Gastroesophageal sphincter (tissue), 4 donors: ENCODE data around the gene GABBR2. TPM values are rescaled to one million over a fixed set of nuclear protein-coding genes. Genes with fewer than 3 reads are reported as not detected.

Experiments used
- ATAC-seq: fragments of 150-250 bp; one replicate; pipeline ENCODE4 v1.9.1; 2016; ENCODE audit warnings: mild to moderate bottlenecking, moderate library complexity
- H3K27ac ChIP-seq, 4 donors: fragments of 200-600 bp; sonication (generic) in 3 of 4; 1 replicate in 3 of 4; 2 replicates in 1 of 4; pipeline ENCODE4 v1.5.1; 2016 to 2019
- H3K27me3 ChIP-seq: fragments of 200-600 bp; sonication (generic); one replicate; pipeline ENCODE4 v1.5.1; 2019
- H3K36me3 ChIP-seq, 2 donors: fragments of 200-600 bp; sonication (generic); one replicate each; pipeline ENCODE4 v1.5.1; 2019; ENCODE audit warnings: control low read depth in 1 of 2
- H3K4me1 ChIP-seq, 3 donors: fragments of 200-600 bp; sonication (generic); 1 replicate in 2 of 3; 2 replicates in 1 of 3; pipeline ENCODE4 v1.5.1; 2016 to 2019; ENCODE audit warnings: control low read depth in 2 of 3
- H3K4me3 ChIP-seq, 2 donors: fragments of 200-600 bp; sonication (generic); one replicate each; pipeline ENCODE4 v1.5.1; 2019; ENCODE audit warnings: mild to moderate bottlenecking in 1 of 2, moderate library complexity in 1 of 2
- H3K9me3 ChIP-seq, 3 donors: fragments of 200-600 bp; sonication (generic); one replicate each; pipeline ENCODE4 v1.5.1; 2017 to 2019; ENCODE audit warnings: control low read depth in 2 of 3
- EP300 ChIP-seq: sonication (generic); formaldehyde crosslinking; IDR thresholded peaks from one replicate; pipeline ENCODE4 v1.6.1; 2017; ENCODE audit warnings: antibody characterized with exemption, mild to moderate bottlenecking
- POLR2A ChIP-seq, 2 donors: fragments of 450-650 bp; IDR thresholded peaks; one replicate each; pipeline ENCODE4 v1.6.1; 2017; ENCODE audit warnings: antibody characterized with exemption in 2 of 2, mild to moderate bottlenecking in 2 of 2, moderate library complexity in 1 of 2
- POLR2AphosphoS5 ChIP-seq: sonication (generic); formaldehyde crosslinking; IDR thresholded peaks from one replicate; pipeline ENCODE4 v1.6.1; 2017; ENCODE audit warnings: antibody characterized with exemption
- WGBS, 2 donors: methylation state at CpG; one replicate each; pipeline ENCODE4 v1.1.5; 2018; ENCODE audit warnings: low coverage in 1 of 2; 5-methylcytosine and 5-hydroxymethylcytosine counted together
- total RNA-seq, 4 donors: library from RNA; depleted of rRNA; stranded (reverse); fragments of >200 nt; gene quantifications; one replicate each; pipeline ENCODE4 v1.1.0, GENCODE V29; 2016
- TF ChIP-seq, protein P1 (sequence below), 4 experiments: fragments of 200-600 bp in 2 of 4; fragments of 450-650 bp in 2 of 4; sonication (generic) in 1 of 4; IDR thresholded peaks; one replicate each; pipeline ENCODE4 v1.5.1; 2017 to 2019; ENCODE audit warnings: antibody characterized with exemption in 4 of 4, mild to moderate bottlenecking in 2 of 4, moderate library complexity in 2 of 4

Gene GABBR2
- total RNA-seq, 4 donors from 2014 or later, result 0.04 to 0.25 TPM; not detected in 2

DNA sequence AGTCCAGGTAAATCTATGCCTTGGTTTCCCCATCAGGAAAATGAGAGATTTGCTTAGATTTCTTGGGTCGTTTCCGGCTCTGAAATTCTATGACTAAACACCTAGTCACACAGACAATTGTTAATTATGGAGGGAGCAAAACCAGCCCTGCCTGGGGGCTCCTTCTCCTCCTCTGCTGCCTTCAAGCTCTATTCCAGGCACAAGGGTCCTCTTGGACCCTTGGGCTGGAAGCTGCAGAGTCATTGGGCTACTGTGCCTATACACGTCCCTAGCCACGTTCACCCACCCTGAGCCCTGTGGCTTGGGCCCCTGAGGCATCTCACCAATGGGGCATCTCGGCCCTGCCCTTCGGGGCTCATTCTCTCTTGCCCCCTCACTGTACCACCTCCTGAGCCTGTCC, 379.5 kb downstream of the GABBR2 start:
- Histone ChIP-seq H3K27me3 (no peaks in the 10 kb centered on the region), H3K36me3 (no peaks in the 10 kb centered on the region), H3K27ac (no peak overlapping the region), H3K9me3 (no peaks in the 10 kb centered on the region), H3K4me1 (no peaks in the 10 kb centered on the region), H3K4me3 (no peak overlapping the region)
- 78% methylated on average over 6 of the region's 6 CpGs; no CpG with 5 or more reads in 1 of the 2 donors for WGBS, 2 donors
- ATAC-seq, result no peak
- TF ChIP-seq POLR2AphosphoS5, result no peak
- TF ChIP-seq POLR2A (IDR thresholded peaks at IDR 0.05), result no peak
- TF ChIP-seq, protein P1, sequence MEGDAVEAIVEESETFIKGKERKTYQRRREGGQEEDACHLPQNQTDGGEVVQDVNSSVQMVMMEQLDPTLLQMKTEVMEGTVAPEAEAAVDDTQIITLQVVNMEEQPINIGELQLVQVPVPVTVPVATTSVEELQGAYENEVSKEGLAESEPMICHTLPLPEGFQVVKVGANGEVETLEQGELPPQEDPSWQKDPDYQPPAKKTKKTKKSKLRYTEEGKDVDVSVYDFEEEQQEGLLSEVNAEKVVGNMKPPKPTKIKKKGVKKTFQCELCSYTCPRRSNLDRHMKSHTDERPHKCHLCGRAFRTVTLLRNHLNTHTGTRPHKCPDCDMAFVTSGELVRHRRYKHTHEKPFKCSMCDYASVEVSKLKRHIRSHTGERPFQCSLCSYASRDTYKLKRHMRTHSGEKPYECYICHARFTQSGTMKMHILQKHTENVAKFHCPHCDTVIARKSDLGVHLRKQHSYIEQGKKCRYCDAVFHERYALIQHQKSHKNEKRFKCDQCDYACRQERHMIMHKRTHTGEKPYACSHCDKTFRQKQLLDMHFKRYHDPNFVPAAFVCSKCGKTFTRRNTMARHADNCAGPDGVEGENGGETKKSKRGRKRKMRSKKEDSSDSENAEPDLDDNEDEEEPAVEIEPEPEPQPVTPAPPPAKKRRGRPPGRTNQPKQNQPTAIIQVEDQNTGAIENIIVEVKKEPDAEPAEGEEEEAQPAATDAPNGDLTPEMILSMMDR (IDR thresholded peaks at IDR 0.05), result no peak
- TF ChIP-seq EP300, result no peak

DNA sequence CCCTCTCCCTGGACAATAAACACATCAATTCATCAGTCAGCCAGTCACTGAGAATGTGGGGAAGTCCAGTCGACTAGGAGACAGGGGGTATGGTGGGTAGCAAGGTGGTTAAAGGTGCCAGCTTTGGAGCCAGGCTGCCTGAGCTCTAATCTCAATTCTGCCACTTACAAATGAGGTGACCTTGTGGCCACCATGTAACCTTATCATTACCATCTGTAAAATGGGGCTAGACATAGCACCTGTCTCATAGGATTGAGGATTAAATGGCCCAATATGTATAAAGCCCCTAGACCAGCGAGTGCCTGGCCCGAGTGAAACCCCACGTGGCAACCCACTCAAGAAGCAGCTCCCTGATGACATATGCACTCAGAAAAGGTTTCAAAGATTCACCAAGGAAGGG, 380.0 kb downstream of the GABBR2 start:
- 40 to 76% methylated on average over 1 to 3 of the region's 4 CpGs for WGBS, 2 donors
- no peak overlapping the region for H3K4me3 ChIP-seq

DNA sequence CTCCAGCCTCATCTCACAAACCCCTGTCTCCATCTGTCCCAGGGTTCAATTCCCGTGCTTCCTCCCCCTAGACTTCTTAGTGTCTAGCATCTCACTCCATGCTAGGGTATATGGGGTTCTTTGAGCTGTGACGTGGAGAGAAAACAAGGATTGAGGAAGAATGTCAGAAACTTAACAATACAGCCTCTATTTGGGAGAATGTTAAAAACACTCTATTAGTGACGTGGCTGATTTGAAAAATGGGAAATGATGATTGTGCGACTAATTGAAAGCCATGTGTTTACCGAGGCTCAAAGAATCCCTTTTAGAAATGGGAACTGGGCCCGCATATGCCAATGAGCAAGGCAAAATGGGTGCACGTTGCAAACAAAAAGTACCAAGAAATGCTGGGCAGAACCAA, 380.6 kb downstream of the GABBR2 start:
- no peak for ATAC-seq
- Histone ChIP-seq H3K4me3 (no peak overlapping the region), H3K36me3 (no peaks in the 10 kb centered on the region), H3K27ac (no peak overlapping the region), H3K9me3 (no peaks in the 10 kb centered on the region), H3K27me3 (no peaks in the 10 kb centered on the region), H3K4me1 (no peaks in the 10 kb centered on the region)
- WGBS, 2 donors, result 64 to 90% methylated on average over 6 of the region's 7 CpGs
- TF ChIP-seq EP300 (no peak), POLR2AphosphoS5 (no peak), POLR2A (IDR thresholded peaks at IDR 0.05) (no peak)
- TF ChIP-seq, protein P1 (IDR thresholded peaks at IDR 0.05), result no peak

More for the DNA sequence above, 380.0 kb downstream of the GABBR2 start:
- TF ChIP-seq EP300 (no peak), POLR2AphosphoS5 (no peak), POLR2A (IDR thresholded peaks at IDR 0.05) (no peak)
- TF ChIP-seq, protein P1 (IDR thresholded peaks at IDR 0.05), result no peak
- Histone ChIP-seq H3K9me3 (no peaks in the 10 kb centered on the region), H3K4me1 (no peaks in the 10 kb centered on the region), H3K27ac (no peak overlapping the region), H3K36me3 (no peaks in the 10 kb centered on the region), H3K27me3 (no peaks in the 10 kb centered on the region)
- ATAC-seq, result no peak

DNA sequence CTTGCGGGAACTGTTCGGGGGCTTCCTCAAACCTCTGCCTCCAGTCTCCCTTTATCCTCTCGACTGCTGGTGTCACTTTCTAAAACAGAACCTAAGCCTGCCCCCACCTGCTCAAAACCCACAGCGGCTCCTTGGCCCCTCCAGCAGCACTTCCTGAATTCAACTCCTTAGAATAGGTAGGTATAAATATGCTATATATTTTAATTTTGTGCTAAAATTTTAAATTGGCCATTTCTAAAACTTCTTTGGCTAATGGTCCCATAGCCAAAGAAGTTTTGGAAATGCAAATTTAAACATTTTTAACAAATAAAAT, 381.5 kb downstream of the GABBR2 start:
- H3K27ac ChIP-seq, result no peak overlapping the region
- H3K4me1 ChIP-seq, result no peaks in the 10 kb centered on the region
- no peaks in the 10 kb centered on the region for H3K9me3 ChIP-seq
- no peaks in the 10 kb centered on the region for H3K27me3 ChIP-seq
- TF ChIP-seq POLR2A (IDR thresholded peaks at IDR 0.05) (no peak), EP300 (no peak), POLR2AphosphoS5 (no peak)
- TF ChIP-seq, protein P1 (IDR thresholded peaks at IDR 0.05), result no peak
- H3K4me3 ChIP-seq, result no peak overlapping the region
- no peak for ATAC-seq
- 90 to 100% methylated on average over 4 of the region's 4 CpGs for WGBS, 2 donors
- H3K36me3 ChIP-seq, result no peaks in the 10 kb centered on the region

DNA sequence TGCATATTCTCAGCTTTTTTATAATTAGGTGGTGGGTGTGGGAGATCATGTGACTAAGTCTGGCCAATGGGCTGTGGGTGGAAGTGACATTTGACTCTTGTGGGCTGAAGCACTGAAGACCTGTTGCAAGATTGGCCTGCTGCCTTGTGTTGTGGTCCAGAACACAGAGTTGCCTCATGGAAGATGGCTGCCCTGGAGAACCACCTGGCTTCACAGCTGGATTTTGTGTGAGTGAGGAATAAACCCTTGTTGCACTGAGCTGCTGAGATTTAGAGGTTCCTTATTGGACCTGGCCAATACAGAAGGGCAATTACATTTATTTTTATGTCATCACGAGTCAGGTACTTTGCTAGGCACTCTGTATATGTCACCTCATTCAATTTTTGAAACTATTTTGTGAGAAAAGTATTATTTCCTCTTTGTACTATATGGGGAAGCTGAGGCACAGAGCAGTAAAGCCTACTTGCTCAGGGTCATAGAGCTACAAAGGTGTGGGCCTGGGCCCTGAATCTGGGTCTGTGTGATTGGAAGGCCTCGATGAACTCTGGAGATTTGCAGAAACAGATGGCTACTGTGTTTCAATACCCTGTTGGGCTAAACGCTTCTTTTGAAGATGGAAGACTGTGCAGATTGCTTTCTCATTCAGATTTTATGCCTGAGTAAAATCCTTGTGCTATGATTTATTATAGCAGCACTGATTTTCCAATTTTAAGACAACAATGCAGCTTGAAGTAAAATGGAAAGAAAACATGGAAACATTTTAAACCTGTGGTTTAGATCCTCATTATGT, 382.1 kb downstream of the GABBR2 start:
- Histone ChIP-seq H3K36me3 (no peaks in the 10 kb centered on the region), H3K4me1 (no peaks in the 10 kb centered on the region), H3K27ac (no peak overlapping the region), H3K27me3 (no peaks in the 10 kb centered on the region), H3K9me3 (no peaks in the 10 kb centered on the region), H3K4me3 (no peak overlapping the region)
- TF ChIP-seq POLR2A (IDR thresholded peaks at IDR 0.05), result no peak
- TF ChIP-seq EP300, result no peak
- TF ChIP-seq, protein P1 (IDR thresholded peaks at IDR 0.05), result no peak
- no peak for TF ChIP-seq POLR2AphosphoS5
- 63 to 86% methylated on average over 3 of the region's 3 CpGs for WGBS, 2 donors
- no peak for ATAC-seq
